ENCODE measurements around the gene MIX23. TPM values are rescaled to one million over a fixed set of nuclear protein-coding genes. Genes with fewer than 3 reads are reported as not detected.

Gene MIX23
- total and polyA plus RNA-seq, 4 donors: 14.0 to 19.6 (median 16.8) TPM

- DNase-seq (ENCODE audit: low spot score): no peak
- Histone ChIP-seq H3K27ac (ENCODE audit: low read depth in 1 of 2, low read length in 2 of 2) (peak overlapping the region in 1 of 2 donors; percentile 29), H3K27me3 (ENCODE audit: control insufficient read depth in 4 of 4, insufficient read depth in 4 of 4, low read length in 3 of 4) (no peaks in the 10 kb centered on the region), H3K9ac (ENCODE audit: low read depth in 1 of 2, low read length in 2 of 2) (no peak overlapping the region), H3K4me3 (ENCODE audit: low read depth in 1 of 3, low read length in 3 of 3) (no peak overlapping the region), H3K9me3 (ENCODE audit: control insufficient read depth in 4 of 4, low read length in 3 of 4) (no peaks in the 10 kb centered on the region), H3K4me1 (ENCODE audit: control insufficient read depth in 4 of 4, insufficient read depth in 4 of 4, low read length in 3 of 4) (peaks cover 0 to 6% (median 0%) of the 10 kb centered on the region in 4 donors), H3K36me3 (ENCODE audit: control insufficient read depth in 4 of 4, insufficient read depth in 3 of 4, low read depth in 1 of 4, low read length in 3 of 4) (peaks cover 2 to 48% (median 44%) of the 10 kb centered on the region in 4 donors)
- WGBS: 96% methylated on average over 4 of the region's 4 CpGs
- TF ChIP-seq HNF4G (IDR thresholded peaks at IDR 0.05): peak; percentile 10
- no peak for TF ChIP-seq ZBTB33 (IDR thresholded peaks at IDR 0.05)
- peak; percentile 63 to 91 for TF ChIP-seq JUND (IDR thresholded peaks at IDR 0.05)
- TF ChIP-seq SP1 (IDR thresholded peaks at IDR 0.05): peak; percentile 20
- TF ChIP-seq ATF3 (IDR thresholded peaks at IDR 0.05): peak; percentile 76
- no peak for TF ChIP-seq NR2F2 (IDR thresholded peaks at IDR 0.05)
- TF ChIP-seq FOXA1 (IDR thresholded peaks at IDR 0.05): no peak
- TF ChIP-seq MAX (IDR thresholded peaks at IDR 0.05): no peak
- TF ChIP-seq RXRA (IDR thresholded peaks at IDR 0.05): no peak
- peak; percentile 62 to 69 for TF ChIP-seq HNF4A (conservative IDR thresholded peaks at IDR 0.05)
These were observed 23.2 kb upstream of the MIX23 start for GRCh38 chr3:122406198-122406597.

- no peak for DNase-seq (ENCODE audit: low spot score)
- WGBS: 92% methylated on average over 3 of the region's 3 CpGs
- Histone ChIP-seq H3K27me3 (ENCODE audit: control insufficient read depth in 4 of 4, insufficient read depth in 4 of 4, low read length in 3 of 4) (no peaks in the 10 kb centered on the region), H3K4me3 (ENCODE audit: low read depth in 1 of 3, low read length in 3 of 3) (no peak overlapping the region), H3K9ac (ENCODE audit: low read depth in 1 of 2, low read length in 2 of 2) (no peak overlapping the region), H3K27ac (ENCODE audit: low read depth in 1 of 2, low read length in 2 of 2) (no peak overlapping the region), H3K9me3 (ENCODE audit: control insufficient read depth in 4 of 4, low read length in 3 of 4) (no peaks in the 10 kb centered on the region), H3K36me3 (ENCODE audit: control insufficient read depth in 4 of 4, insufficient read depth in 3 of 4, low read depth in 1 of 4, low read length in 3 of 4) (peaks cover 2 to 44% (median 39%) of the 10 kb centered on the region in 4 donors), H3K4me1 (ENCODE audit: control insufficient read depth in 4 of 4, insufficient read depth in 4 of 4, low read length in 3 of 4) (peaks cover 0 to 6% (median 0%) of the 10 kb centered on the region in 4 donors)
- TF ChIP-seq FOXA1 (IDR thresholded peaks at IDR 0.05): no peak
- TF ChIP-seq REST (IDR thresholded peaks at IDR 0.05): no peak
- no peak for TF ChIP-seq FOXA2 (IDR thresholded peaks at IDR 0.05)
- no peak for TF ChIP-seq RAD21 (IDR thresholded peaks at IDR 0.05)
- TF ChIP-seq GABPA (IDR thresholded peaks at IDR 0.05 in 1 of 2, conservative IDR thresholded peaks at IDR 0.05 in 1 of 2): no peak
- no peak for TF ChIP-seq JUND (IDR thresholded peaks at IDR 0.05)
- TF ChIP-seq SP1 (IDR thresholded peaks at IDR 0.05): no peak
These were observed 22.0 kb upstream of the MIX23 start for GRCh38 chr3:122405015-122405414.
